SK-N-SH treated with all-trans-retinoic acid at 6 μM for 48 hours (cell line): ENCODE results near the gene CTH.

Experiments
- ATAC-seq: fragments of 200-7000 bp; cut with Tn5 transposase; 3 replicates; pipeline ENCODE4 v1.9.1; 2020; ENCODE audit warnings: mild to moderate bottlenecking, moderate library complexity
- BACH2 ChIP-seq: fragments of 250-450 bp; sonication (Bioruptor Pico); IDR thresholded peaks from 2 replicates; pipeline ENCODE4 v1.9.0; 2021; ENCODE audit warnings: mild to moderate bottlenecking, borderline replicate concordance
- ESRRG ChIP-seq: fragments of 250-450 bp; sonication (Bioruptor Pico); IDR thresholded peaks from 2 replicates; pipeline ENCODE4 v1.6.1; 2021; ENCODE audit warnings: mild to moderate bottlenecking
- GLIS3 ChIP-seq: fragments of 250-450 bp; sonication (Bioruptor Pico); IDR thresholded peaks from 2 replicates; pipeline ENCODE4 v1.5.0; 2020; ENCODE audit warnings: mild to moderate bottlenecking, moderate library complexity
- ISL1 ChIP-seq: fragments of 250-450 bp; sonication (Bioruptor Pico); IDR thresholded peaks from 2 replicates; pipeline ENCODE4 v2.1.2; 2022; ENCODE audit warnings: mild to moderate bottlenecking, moderate library complexity
- OSR1 ChIP-seq: fragments of 250-450 bp; sonication (Bioruptor Pico); IDR thresholded peaks from 2 replicates; pipeline ENCODE4 v1.8.0; 2022; ENCODE audit warnings: moderate library complexity, mild to moderate bottlenecking, inconsistent platforms
- RARB ChIP-seq: fragments of 250-450 bp; sonication (Bioruptor Pico); IDR thresholded peaks from 2 replicates; pipeline ENCODE4 v1.8.0; 2021; ENCODE audit warnings: mild to moderate bottlenecking, moderate library complexity
- SNAI2 ChIP-seq: fragments of 250-450 bp; sonication (Bioruptor Pico); IDR thresholded peaks from 2 replicates; pipeline ENCODE4 v1.5.0; 2020; ENCODE audit warnings: mild to moderate bottlenecking, moderate library complexity
- TOX ChIP-seq: fragments of 250-450 bp; sonication (Bioruptor Pico); IDR thresholded peaks from 2 replicates; pipeline ENCODE4 v1.8.0; 2021; ENCODE audit warnings: mild to moderate bottlenecking, moderate library complexity, borderline replicate concordance
- ZFP3 ChIP-seq: fragments of 250-450 bp; sonication (Bioruptor Pico); IDR thresholded peaks from 2 replicates; pipeline ENCODE4 v1.5.0; 2020; ENCODE audit warnings: mild to moderate bottlenecking, moderate library complexity
- ZNF70 ChIP-seq: fragments of 450-650 bp; formaldehyde crosslinking; IDR thresholded peaks from 2 replicates; pipeline ENCODE4 v1.5.0; 2020; ENCODE audit warnings: mild to moderate bottlenecking, moderate library complexity
- ZNF8 ChIP-seq: fragments of 450-650 bp; formaldehyde crosslinking; IDR thresholded peaks from 2 replicates; pipeline ENCODE4 v1.5.0; 2020; ENCODE audit warnings: mild to moderate bottlenecking, moderate library complexity
- TF ChIP-seq, protein P1 (sequence below): fragments of 250-450 bp; sonication (Bioruptor Pico); IDR thresholded peaks from 2 replicates; pipeline ENCODE4 v1.5.1; 2020; ENCODE audit warnings: low read depth, mild to moderate bottlenecking, moderate library complexity
- TF ChIP-seq, protein P2 (sequence below): fragments of 250-450 bp; sonication (Bioruptor Pico); IDR thresholded peaks from 2 replicates; pipeline ENCODE4 v1.5.0; 2020; ENCODE audit warnings: mild to moderate bottlenecking, moderate library complexity
- TF ChIP-seq, protein P3 (sequence below): fragments of 250-450 bp; sonication (Bioruptor Pico); IDR thresholded peaks from 2 replicates; pipeline ENCODE4 v1.8.0; 2020; ENCODE audit warnings: mild to moderate bottlenecking, moderate library complexity, borderline replicate concordance
- TF ChIP-seq, protein P4 (sequence below): fragments of 250-450 bp; sonication (Bioruptor Pico); IDR thresholded peaks from 2 replicates; pipeline ENCODE4 v1.5.1; 2021; ENCODE audit warnings: mild to moderate bottlenecking, moderate library complexity
- TF ChIP-seq, protein P5 (sequence below): fragments of 250-450 bp; sonication (Bioruptor Pico); IDR thresholded peaks from 2 replicates; pipeline ENCODE4 v1.8.0; 2021; ENCODE audit warnings: low read depth, mild to moderate bottlenecking, moderate library complexity, borderline replicate concordance

The CTH gene

DNA sequence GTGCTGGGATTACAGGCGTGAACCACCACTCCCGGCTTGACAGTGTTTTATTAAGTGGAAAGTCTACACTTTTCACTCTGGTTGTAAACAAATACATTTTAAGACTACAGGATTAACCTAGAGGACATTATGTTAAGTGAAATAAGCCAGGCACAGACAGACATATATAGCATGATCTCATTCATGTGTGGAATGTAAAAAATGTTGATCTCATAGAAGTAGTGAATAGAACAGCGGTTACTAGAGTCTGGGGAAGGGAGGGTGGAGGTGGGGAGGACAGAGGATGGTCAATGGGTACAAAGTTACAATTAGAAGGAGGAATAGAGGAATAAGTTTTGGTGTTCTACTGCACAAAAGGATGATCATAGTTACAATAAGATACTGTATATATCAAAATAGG is 16.9 kb downstream of the CTH start:
- peak; percentile 91 for ATAC-seq
- TF ChIP-seq, protein P1, sequence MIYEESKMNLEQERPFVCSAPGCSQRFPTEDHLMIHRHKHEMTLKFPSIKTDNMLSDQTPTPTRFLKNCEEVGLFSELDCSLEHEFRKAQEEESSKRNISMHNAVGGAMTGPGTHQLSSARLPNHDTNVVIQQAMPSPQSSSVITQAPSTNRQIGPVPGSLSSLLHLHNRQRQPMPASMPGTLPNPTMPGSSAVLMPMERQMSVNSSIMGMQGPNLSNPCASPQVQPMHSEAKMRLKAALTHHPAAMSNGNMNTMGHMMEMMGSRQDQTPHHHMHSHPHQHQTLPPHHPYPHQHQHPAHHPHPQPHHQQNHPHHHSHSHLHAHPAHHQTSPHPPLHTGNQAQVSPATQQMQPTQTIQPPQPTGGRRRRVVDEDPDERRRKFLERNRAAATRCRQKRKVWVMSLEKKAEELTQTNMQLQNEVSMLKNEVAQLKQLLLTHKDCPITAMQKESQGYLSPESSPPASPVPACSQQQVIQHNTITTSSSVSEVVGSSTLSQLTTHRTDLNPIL (CRISPR knock-in tag) = peak; percentile 47; the same call in 1 of the 2 replicates
- TF ChIP-seq BACH2 (CRISPR knock-in tag) (no peak), ISL1 (CRISPR knock-in tag) (peak; percentile 69), ESRRG (no peak), SNAI2 (CRISPR knock-in tag) (no peak), ZFP3 (CRISPR knock-in tag) (no peak)
- TF ChIP-seq, protein P2, sequence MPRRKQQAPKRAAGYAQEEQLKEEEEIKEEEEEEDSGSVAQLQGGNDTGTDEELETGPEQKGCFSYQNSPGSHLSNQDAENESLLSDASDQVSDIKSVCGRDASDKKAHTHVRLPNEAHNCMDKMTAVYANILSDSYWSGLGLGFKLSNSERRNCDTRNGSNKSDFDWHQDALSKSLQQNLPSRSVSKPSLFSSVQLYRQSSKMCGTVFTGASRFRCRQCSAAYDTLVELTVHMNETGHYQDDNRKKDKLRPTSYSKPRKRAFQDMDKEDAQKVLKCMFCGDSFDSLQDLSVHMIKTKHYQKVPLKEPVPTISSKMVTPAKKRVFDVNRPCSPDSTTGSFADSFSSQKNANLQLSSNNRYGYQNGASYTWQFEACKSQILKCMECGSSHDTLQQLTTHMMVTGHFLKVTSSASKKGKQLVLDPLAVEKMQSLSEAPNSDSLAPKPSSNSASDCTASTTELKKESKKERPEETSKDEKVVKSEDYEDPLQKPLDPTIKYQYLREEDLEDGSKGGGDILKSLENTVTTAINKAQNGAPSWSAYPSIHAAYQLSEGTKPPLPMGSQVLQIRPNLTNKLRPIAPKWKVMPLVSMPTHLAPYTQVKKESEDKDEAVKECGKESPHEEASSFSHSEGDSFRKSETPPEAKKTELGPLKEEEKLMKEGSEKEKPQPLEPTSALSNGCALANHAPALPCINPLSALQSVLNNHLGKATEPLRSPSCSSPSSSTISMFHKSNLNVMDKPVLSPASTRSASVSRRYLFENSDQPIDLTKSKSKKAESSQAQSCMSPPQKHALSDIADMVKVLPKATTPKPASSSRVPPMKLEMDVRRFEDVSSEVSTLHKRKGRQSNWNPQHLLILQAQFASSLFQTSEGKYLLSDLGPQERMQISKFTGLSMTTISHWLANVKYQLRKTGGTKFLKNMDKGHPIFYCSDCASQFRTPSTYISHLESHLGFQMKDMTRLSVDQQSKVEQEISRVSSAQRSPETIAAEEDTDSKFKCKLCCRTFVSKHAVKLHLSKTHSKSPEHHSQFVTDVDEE (CRISPR knock-in tag) = no peak
- TF ChIP-seq, protein P3, sequence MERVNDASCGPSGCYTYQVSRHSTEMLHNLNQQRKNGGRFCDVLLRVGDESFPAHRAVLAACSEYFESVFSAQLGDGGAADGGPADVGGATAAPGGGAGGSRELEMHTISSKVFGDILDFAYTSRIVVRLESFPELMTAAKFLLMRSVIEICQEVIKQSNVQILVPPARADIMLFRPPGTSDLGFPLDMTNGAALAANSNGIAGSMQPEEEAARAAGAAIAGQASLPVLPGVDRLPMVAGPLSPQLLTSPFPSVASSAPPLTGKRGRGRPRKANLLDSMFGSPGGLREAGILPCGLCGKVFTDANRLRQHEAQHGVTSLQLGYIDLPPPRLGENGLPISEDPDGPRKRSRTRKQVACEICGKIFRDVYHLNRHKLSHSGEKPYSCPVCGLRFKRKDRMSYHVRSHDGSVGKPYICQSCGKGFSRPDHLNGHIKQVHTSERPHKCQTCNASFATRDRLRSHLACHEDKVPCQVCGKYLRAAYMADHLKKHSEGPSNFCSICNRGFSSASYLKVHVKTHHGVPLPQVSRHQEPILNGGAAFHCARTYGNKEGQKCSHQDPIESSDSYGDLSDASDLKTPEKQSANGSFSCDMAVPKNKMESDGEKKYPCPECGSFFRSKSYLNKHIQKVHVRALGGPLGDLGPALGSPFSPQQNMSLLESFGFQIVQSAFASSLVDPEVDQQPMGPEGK = no peak

DNA sequence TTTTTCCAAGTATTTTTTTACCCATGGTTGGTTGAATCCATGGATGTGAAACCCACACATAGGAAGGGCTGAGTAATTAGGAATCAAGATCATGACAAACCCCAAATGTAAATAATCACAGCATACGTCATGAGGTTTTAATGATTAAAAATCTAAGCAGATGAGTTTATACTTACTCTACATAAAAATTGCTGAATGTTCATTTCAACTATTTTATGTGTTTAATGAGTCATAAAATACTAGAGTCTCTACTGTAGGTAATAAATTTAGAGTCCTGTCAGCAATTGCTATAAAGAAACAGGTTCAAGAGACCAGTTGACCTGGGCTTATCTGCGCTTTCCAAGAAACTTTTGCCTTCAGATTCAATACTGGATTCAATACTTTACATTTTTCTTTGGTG is 18.2 kb downstream of the CTH start:
- TF ChIP-seq ZNF70 (CRISPR knock-in tag) (no peak), BACH2 (CRISPR knock-in tag) (no peak), ESRRG (no peak), OSR1 (no peak), RARB (CRISPR knock-in tag) (no peak), GLIS3 (no peak)
- TF ChIP-seq, protein P2 (CRISPR knock-in tag) = no peak
- TF ChIP-seq, protein P4, sequence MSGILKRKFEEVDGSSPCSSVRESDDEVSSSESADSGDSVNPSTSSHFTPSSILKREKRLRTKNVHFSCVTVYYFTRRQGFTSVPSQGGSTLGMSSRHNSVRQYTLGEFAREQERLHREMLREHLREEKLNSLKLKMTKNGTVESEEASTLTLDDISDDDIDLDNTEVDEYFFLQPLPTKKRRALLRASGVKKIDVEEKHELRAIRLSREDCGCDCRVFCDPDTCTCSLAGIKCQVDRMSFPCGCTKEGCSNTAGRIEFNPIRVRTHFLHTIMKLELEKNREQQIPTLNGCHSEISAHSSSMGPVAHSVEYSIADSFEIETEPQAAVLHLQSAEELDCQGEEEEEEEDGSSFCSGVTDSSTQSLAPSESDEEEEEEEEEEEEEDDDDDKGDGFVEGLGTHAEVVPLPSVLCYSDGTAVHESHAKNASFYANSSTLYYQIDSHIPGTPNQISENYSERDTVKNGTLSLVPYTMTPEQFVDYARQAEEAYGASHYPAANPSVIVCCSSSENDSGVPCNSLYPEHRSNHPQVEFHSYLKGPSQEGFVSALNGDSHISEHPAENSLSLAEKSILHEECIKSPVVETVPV (CRISPR knock-in tag) = no peak
- TF ChIP-seq, protein P1 (CRISPR knock-in tag) = no peak
- TF ChIP-seq, protein P5, sequence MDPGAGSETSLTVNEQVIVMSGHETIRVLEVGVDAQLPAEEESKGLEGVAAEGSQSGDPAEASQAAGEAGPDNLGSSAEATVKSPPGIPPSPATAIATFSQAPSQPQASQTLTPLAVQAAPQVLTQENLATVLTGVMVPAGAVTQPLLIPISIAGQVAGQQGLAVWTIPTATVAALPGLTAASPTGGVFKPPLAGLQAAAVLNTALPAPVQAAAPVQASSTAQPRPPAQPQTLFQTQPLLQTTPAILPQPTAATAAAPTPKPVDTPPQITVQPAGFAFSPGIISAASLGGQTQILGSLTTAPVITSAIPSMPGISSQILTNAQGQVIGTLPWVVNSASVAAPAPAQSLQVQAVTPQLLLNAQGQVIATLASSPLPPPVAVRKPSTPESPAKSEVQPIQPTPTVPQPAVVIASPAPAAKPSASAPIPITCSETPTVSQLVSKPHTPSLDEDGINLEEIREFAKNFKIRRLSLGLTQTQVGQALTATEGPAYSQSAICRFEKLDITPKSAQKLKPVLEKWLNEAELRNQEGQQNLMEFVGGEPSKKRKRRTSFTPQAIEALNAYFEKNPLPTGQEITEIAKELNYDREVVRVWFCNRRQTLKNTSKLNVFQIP (CRISPR knock-in tag) = no peak
- no peak for ATAC-seq

DNA sequence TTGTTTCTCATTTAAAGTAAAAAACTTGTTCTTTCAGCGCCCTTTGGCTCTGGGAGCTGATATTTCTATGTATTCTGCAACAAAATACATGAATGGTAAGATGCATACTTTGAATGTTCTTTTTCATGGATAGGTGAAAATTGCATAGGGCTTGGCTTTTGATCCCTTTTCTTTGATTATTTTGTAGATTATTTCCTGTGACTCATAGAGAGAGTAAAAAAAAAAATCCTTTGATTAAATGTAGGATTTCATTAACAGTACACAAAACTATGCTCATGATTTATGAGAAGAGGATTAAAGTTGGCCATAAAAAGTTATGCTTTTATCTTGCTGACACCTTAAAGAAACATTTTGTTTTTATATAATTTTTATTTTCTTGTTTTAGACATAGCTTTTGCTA is 18.7 kb downstream of the CTH start:
- no peak for ATAC-seq
- TF ChIP-seq OSR1 (no peak), ZNF8 (no peak), TOX (no peak), ZFP3 (CRISPR knock-in tag) (no peak)
- TF ChIP-seq, protein P1 (CRISPR knock-in tag) = no peak
- TF ChIP-seq, protein P3 = no peak
- TF ChIP-seq, protein P5 (CRISPR knock-in tag) = no peak
